PC-3 (cell line): ENCODE results near the gene HOXD12.

Source experiments
- CTCF ChIP-seq: fragments of 300-600 bp; sonication (generic); conservative IDR thresholded peaks from 2 replicates; pipeline ENCODE4 v1.5.1; 2017; ENCODE audit warnings: antibody characterized with exemption, low read depth, mild to moderate bottlenecking, low read length
- EZH2 ChIP-seq: fragments of 300-600 bp; sonication (generic); IDR thresholded peaks from one replicate; pipeline ENCODE4 v1.6.1; 2017; ENCODE audit warnings: antibody characterized with exemption, mild to moderate bottlenecking, low read length; ENCODE audit not compliant: unreplicated experiment

- TF ChIP-seq CTCF (no peak), EZH2 (no peak)
These were observed 47.7 kb downstream of the HOXD12 start for GRCh38 chr2:176147210-176147799.
